HFFc6 (cell line): Measurements from ENCODE around the gene TTF2. TPM values are rescaled to one million over a fixed set of nuclear protein-coding genes. Genes with fewer than 3 reads are reported as not detected.
A peak's percentile ranks its signal among the peaks of the same experiment; 100 is the strongest.

Source experiments
- DNase-seq: peaks from one replicate; pipeline ENCODE4 v3.0.0-alpha.2; 2018
- H3K27ac Mint-ChIP-seq: 2 replicates; pipeline ENCODE4 v1.8.0; 2020; ENCODE audit warnings: mild to moderate bottlenecking, mixed read lengths
- H3K27me3 Mint-ChIP-seq: 2 replicates; pipeline ENCODE4 v1.8.0; 2021; ENCODE audit warnings: mild to moderate bottlenecking, moderate library complexity, mixed read lengths; ENCODE audit not compliant: insufficient read depth
- H3K36me3 Mint-ChIP-seq: 2 replicates; pipeline ENCODE4 v1.8.0; 2021; ENCODE audit warnings: low read depth, mixed read lengths
- H3K4me1 Mint-ChIP-seq: 2 replicates; pipeline ENCODE4 v1.8.0; 2020; ENCODE audit warnings: low read depth, mixed read lengths
- H3K4me3 Mint-ChIP-seq: 2 replicates; pipeline ENCODE4 v1.8.0; 2020; ENCODE audit warnings: mild to moderate bottlenecking, moderate library complexity, mixed read lengths
- H3K9me3 Mint-ChIP-seq: 2 replicates; pipeline ENCODE4 v1.8.0; 2020; ENCODE audit warnings: mild to moderate bottlenecking, mixed read lengths
- total RNA-seq, 6 experiments: library from RNA; stranded (reverse); fragmentation: NEBNext Ultra II Directional; extraction: Animal tissue kit (Norgen Biotek cat#: 25700); gene quantifications; 2 replicates in 1 of 6; 3 replicates in 5 of 6; pipeline ENCODE4 v1.2.3, GENCODE V29; 2021
- TF ChIP-seq, protein P1 (sequence below): fragments of 200-600 bp; sonication (generic); IDR thresholded peaks from 2 replicates; pipeline ENCODE4 v1.5.0; 2021; ENCODE audit warnings: antibody characterized with exemption, mild to moderate bottlenecking

TTF2 gene
- total RNA-seq, 6 experiments from 2014 or later: 18.7 to 28.6 (median 24.2) TPM

DNA sequence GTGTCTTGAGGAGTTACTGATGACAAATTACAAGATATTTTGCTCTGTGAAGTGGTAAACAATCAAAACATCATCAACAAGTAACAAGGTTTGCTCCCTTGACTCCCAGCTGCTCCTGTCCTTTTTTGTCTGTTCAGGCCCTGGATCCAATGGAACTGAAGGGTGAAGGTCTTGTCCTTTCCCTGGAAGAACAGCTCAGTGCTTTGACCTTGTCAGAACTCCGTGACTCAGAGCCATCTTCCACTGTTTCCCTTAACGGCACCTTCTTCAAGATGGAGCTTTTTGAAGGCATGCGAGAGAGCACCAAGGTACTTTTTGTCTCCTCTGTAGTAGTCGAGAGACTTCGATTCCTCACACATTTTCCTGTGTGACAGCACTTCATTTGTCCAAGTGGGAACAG is 32.5 kb downstream of the TTF2 start:
- Mint-ChIP-seq H3K36me3 (peaks cover 26% of the 10 kb centered on the region), H3K4me3 (peak overlapping the region; percentile 65), H3K27me3 (peaks cover 2% of the 10 kb centered on the region), H3K4me1 (peaks cover 60% of the 10 kb centered on the region), H3K9me3 (no peaks in the 10 kb centered on the region), H3K27ac (peak overlapping the region; percentile 99)
- DNase-seq: peak; percentile 6
- TF ChIP-seq, protein P1, sequence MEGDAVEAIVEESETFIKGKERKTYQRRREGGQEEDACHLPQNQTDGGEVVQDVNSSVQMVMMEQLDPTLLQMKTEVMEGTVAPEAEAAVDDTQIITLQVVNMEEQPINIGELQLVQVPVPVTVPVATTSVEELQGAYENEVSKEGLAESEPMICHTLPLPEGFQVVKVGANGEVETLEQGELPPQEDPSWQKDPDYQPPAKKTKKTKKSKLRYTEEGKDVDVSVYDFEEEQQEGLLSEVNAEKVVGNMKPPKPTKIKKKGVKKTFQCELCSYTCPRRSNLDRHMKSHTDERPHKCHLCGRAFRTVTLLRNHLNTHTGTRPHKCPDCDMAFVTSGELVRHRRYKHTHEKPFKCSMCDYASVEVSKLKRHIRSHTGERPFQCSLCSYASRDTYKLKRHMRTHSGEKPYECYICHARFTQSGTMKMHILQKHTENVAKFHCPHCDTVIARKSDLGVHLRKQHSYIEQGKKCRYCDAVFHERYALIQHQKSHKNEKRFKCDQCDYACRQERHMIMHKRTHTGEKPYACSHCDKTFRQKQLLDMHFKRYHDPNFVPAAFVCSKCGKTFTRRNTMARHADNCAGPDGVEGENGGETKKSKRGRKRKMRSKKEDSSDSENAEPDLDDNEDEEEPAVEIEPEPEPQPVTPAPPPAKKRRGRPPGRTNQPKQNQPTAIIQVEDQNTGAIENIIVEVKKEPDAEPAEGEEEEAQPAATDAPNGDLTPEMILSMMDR: no peak

DNA sequence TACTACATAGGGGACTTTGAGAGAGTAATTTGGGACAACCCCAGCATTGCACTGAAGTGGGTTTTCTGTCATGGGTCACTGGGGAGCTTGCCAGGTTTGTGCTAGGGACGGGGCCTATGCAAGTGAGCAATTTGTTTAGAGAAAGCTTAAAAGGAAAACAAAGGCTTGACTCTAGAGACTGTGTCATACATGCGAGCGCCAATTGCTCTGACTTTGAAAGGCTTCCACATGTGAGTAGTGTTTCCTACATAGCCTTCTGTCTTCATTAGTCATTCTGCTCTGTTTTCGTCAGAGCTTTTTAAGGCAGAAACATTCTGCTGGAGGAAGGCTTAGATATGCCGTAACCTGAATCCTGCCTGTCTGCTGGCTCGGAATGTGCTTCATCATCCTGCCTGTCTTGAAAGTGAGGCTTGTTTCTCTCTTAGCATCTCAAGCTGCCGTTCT is 33.0 kb downstream of the TTF2 start:
- DNase-seq: peak; percentile 99
- peaks cover 66% of the 10 kb centered on the region for H3K4me1 Mint-ChIP-seq
- peaks cover 29% of the 10 kb centered on the region for H3K36me3 Mint-ChIP-seq
- TF ChIP-seq, protein P1: no peak
- H3K27me3 Mint-ChIP-seq: peaks cover 2% of the 10 kb centered on the region
- peak overlapping the region; percentile 81 for H3K4me3 Mint-ChIP-seq
- no peaks in the 10 kb centered on the region for H3K9me3 Mint-ChIP-seq
- peak overlapping the region; percentile 99 for H3K27ac Mint-ChIP-seq

DNA sequence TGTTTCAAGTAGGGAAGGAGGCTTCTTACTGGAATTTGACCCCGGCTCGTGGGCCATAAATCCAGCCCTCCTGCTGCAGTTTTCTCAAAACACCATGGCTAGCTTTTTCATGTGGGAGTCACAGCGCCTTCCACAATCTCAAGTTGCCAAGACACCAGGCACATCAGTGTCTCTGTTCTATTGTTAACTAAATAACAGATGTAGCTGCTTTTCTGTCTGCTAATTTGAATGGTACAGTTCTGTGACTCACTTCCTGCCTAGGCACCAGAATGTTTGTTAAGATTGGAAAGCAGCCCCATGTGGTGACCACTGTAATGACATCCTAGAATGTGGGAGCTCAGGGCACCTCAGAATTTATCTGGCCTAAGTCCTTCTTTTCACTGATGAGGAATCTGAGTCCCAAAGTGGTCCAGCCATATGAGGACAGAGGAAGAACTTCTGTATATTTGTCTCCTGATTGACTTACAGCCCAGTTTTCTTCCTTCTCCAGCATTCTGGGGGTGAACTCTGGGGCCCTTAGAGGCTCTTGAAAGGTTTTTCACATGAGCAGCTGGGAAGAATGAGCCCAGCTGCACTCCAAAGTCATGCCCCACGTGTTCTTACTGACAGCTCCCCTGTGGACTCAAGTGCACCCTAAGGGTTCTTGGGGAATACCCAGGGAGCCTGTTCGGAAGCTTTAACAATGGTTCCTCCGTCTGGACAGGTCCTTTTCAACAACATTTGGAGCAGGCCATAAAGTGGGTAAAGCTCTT is 33.9 kb downstream of the TTF2 start:
- peak overlapping the region; percentile 81 for H3K4me3 Mint-ChIP-seq
- H3K27ac Mint-ChIP-seq: peak overlapping the region; percentile 99
- peaks cover 2% of the 10 kb centered on the region for H3K27me3 Mint-ChIP-seq
- peaks cover 73% of the 10 kb centered on the region for H3K4me1 Mint-ChIP-seq
- H3K9me3 Mint-ChIP-seq: no peaks in the 10 kb centered on the region
- peak; percentile 94 for DNase-seq
- peaks cover 29% of the 10 kb centered on the region for H3K36me3 Mint-ChIP-seq
- TF ChIP-seq, protein P1: peak; percentile 79

DNA sequence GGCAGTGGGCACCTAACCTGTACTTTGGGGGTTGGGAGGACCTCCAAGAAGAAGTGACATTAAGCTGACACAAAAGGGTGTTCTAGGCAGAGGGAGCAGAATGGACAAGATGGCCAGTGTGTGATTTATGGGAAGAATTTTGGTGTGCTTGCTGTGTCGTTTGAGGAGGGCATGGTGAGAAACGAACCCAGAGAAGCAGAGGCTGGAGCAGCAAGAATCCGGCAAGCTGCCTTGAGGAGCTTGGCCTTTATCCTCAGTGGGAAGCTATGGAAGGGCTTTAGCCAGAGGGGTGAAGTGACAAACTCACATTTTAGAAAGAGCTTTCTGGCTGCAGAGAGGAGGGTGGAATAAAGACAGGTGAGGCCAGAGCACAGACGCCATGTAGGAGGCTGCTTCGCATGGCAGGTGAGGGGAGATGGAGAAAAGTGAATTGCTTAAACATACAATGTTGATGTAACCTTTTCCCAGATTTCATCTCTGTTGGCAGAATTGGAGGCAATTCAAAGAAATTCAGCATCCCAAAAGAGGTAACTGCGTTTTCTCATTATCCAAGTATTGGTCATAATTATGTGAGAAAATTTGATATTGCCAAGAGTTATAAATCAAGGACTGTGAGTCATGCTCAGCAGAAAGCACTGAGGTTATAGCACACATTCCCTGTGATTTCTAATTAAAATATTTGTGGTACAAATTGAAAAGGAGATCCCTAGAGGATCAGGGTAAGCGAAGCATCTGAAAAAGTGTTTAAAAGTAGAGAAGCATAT is 34.9 kb downstream of the TTF2 start:
- Mint-ChIP-seq H3K4me1 (peaks cover 73% of the 10 kb centered on the region), H3K36me3 (peaks cover 32% of the 10 kb centered on the region)

DNA sequence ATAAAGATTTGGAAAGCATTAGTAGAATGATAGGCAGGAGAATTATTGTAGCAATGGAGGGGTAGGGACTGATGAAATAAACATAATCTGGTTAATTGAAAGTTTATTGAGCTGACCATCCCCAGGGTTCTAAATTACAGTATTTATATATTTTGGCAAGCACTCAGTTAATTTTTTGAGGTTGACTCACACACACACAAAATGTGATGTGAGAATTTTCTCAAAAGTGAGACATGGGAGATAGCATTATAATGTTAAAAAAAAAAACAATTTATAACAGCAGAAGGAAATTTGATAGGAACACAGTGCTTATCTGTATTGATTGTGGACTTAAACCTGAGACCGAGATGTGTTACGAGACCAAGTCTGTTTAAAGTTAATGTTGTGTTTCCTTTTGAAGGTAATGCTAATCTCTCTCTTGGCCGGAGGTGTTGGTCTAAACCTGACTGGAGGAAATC is 36.9 kb downstream of the TTF2 start:
- peak; percentile 37 for DNase-seq
- Mint-ChIP-seq H3K4me1 (peaks cover 69% of the 10 kb centered on the region), H3K27me3 (no peaks in the 10 kb centered on the region; the same call in none of the 2 replicates)

More for the DNA sequence above, 34.9 kb downstream of the TTF2 start:
- Mint-ChIP-seq H3K9me3 (no peaks in the 10 kb centered on the region), H3K27ac (peak overlapping the region; percentile 99), H3K4me3 (peak overlapping the region; percentile 81; the same call in 1 of the 2 replicates), H3K27me3 (peaks cover 2% of the 10 kb centered on the region)
- TF ChIP-seq, protein P1: no peak
- peak; percentile 73 for DNase-seq

More for the DNA sequence above, 36.9 kb downstream of the TTF2 start:
- H3K9me3 Mint-ChIP-seq: no peaks in the 10 kb centered on the region
- peak overlapping the region; percentile 27 for H3K4me3 Mint-ChIP-seq
- TF ChIP-seq, protein P1: no peak
- peak overlapping the region; percentile 90 for H3K27ac Mint-ChIP-seq
- H3K36me3 Mint-ChIP-seq: peaks cover 26% of the 10 kb centered on the region
